Right lung (tissue), 10 donors: ENCODE measurements around the gene PACSIN3. TPM values are rescaled to one million over a fixed set of nuclear protein-coding genes. Genes with fewer than 3 reads are reported as not detected.
"Not testable (repeated sequence)": the region's sequence is repeated elsewhere in the genome, so short reads cannot be mapped to it uniquely, and the experiment has no call there.

Experiments
- DNase-seq, 2 donors: peaks; one replicate each; pipeline ENCODE4 v3.0.0-alpha.2; 2013
- long read RNA-seq, 8 donors: transcript quantifications; one replicate each; lab custom pipeline, GENCODE V29; 2026
- polyA plus RNA-seq, 5 donors: library from polyadenylated mRNA; unstranded; fragments of 120-200 nt; gene quantifications; one replicate each; pipeline versions ENCODE4 v1.2.1 to v1.2.3, GENCODE V29; 2013; ENCODE audit warnings: inconsistent platforms in 1 of 5, low replicate concordance in 1 of 5; ENCODE audit not compliant: insufficient read length in 5 of 5, insufficient read depth in 1 of 5

PACSIN3 gene
- polyA plus RNA-seq: 10 to 100 TPM; 35.4 to 67.1 (median 54.2) TPM
- long read RNA-seq, donor 1, transcript PACSIN3-201 (11 exons, 1,843 nt): major isoform, 6 of 21 reads
- long read RNA-seq, donor 1, partial matches to known transcripts: 15 of 21 reads
- long read RNA-seq, donor 1, other reads (novel, unspliced or antisense): 0 of 21 reads
- long read RNA-seq, donor 2, transcript PACSIN3-201 (11 exons, 1,843 nt): major isoform, 6 of 7 reads
- long read RNA-seq, donor 2, partial matches to known transcripts: 0 of 7 reads
- long read RNA-seq, donor 2, other reads (novel, unspliced or antisense): 0 of 7 reads
- long read RNA-seq, donor 3, partial matches to known transcripts: 0 of 3 reads
- long read RNA-seq, donor 3, other reads (novel, unspliced or antisense): 0 of 3 reads
- long read RNA-seq, donor 4, partial matches to known transcripts: 0 of 6 reads
- long read RNA-seq, donor 4, other reads (novel, unspliced or antisense): 0 of 6 reads
- long read RNA-seq, donor 5, partial matches to known transcripts: 10 of 13 reads
- long read RNA-seq, donor 5, other reads (novel, unspliced or antisense): 0 of 13 reads
- long read RNA-seq, donor 6, transcript PACSIN3-201 (11 exons, 1,843 nt): major isoform, 9 of 11 reads
- long read RNA-seq, donor 6, partial matches to known transcripts: 0 of 11 reads
- long read RNA-seq, donor 6, other reads (novel, unspliced or antisense): 0 of 11 reads
- long read RNA-seq, donor 7, transcript PACSIN3-201 (11 exons, 1,843 nt): major isoform, 12 of 12 reads
- long read RNA-seq, donor 7, partial matches to known transcripts: 0 of 12 reads
- long read RNA-seq, donor 7, other reads (novel, unspliced or antisense): 0 of 12 reads
- long read RNA-seq, donor 8, partial matches to known transcripts: 0 of 1 reads
- long read RNA-seq, donor 8, other reads (novel, unspliced or antisense): 0 of 1 reads

GRCh38 chr11:47186076-47186699, at the start of gene PACSIN3:
PACSIN3 (minus strand) TSS chr11:47186434; CDS start chr11:47182727, 3,707 bp downstream.
- peak; percentile 46 to 61 for DNase-seq

GRCh38 chr11:47235163-47235562, 48.9 kb upstream of the PACSIN3 start:
- no peak for DNase-seq

GRCh38 chr11:47234669-47235100, 48.5 kb upstream of the PACSIN3 start:
- DNase-seq: no peak

GRCh38 chr11:47233989-47234668, 47.9 kb upstream of the PACSIN3 start:
- DNase-seq: no peak

- DNase-seq: no peak
Measured at GRCh38 chr11:47233051-47233450, 46.8 kb upstream of the PACSIN3 start.

GRCh38 chr11:47229161-47229560, 42.9 kb upstream of the PACSIN3 start:
- DNase-seq: no peak

GRCh38 chr11:47225552-47226400, 39.5 kb upstream of the PACSIN3 start:
- DNase-seq: no peak

GRCh38 chr11:47222696-47223095, 36.5 kb upstream of the PACSIN3 start:
- no peak for DNase-seq

- no peak for DNase-seq
Measured at GRCh38 chr11:47220401-47220821, 34.2 kb upstream of the PACSIN3 start.

GRCh38 chr11:47216121-47216798, 30.0 kb upstream of the PACSIN3 start:
- DNase-seq: peak; percentile 59 to 62

GRCh38 chr11:47215366-47215910, 29.2 kb upstream of the PACSIN3 start:
- DNase-seq: no peak

GRCh38 chr11:47213950-47214565, 27.8 kb upstream of the PACSIN3 start:
- DNase-seq: peak; percentile 75 to 78

GRCh38 chr11:47212938-47213337, 26.7 kb upstream of the PACSIN3 start:
- DNase-seq: no peak

GRCh38 chr11:47208628-47209027, 22.4 kb upstream of the PACSIN3 start:
- DNase-seq: no peak

GRCh38 chr11:47208008-47208552, 21.8 kb upstream of the PACSIN3 start:
- DNase-seq: not testable (repeated sequence)

- no peak for DNase-seq
Measured at GRCh38 chr11:47207459-47207858, 21.2 kb upstream of the PACSIN3 start.

GRCh38 chr11:47206577-47206976, 20.3 kb upstream of the PACSIN3 start:
- DNase-seq: not testable (repeated sequence)

GRCh38 chr11:47204637-47204989, 18.4 kb upstream of the PACSIN3 start:
- DNase-seq: no peak

GRCh38 chr11:47202576-47202975, 16.3 kb upstream of the PACSIN3 start:
- DNase-seq: no peak
